HL-60 (cell line): ENCODE measurements around the gene TTLL11.

Experiments used
- GABPA ChIP-seq: IDR thresholded peaks from 2 replicates; pipeline ENCODE4 v1.6.1; 2012; ENCODE audit warnings: low read depth
- POLR2AphosphoS5 ChIP-seq: IDR thresholded peaks from 2 replicates; pipeline ENCODE4 v1.6.1; 2012; ENCODE audit warnings: low read depth
- TF ChIP-seq, protein P1 (sequence below): IDR thresholded peaks from one replicate; pipeline ENCODE4 v1.5.1; 2011; ENCODE audit warnings: low read length, control low read depth, inconsistent platforms; ENCODE audit not compliant: insufficient read depth

DNA sequence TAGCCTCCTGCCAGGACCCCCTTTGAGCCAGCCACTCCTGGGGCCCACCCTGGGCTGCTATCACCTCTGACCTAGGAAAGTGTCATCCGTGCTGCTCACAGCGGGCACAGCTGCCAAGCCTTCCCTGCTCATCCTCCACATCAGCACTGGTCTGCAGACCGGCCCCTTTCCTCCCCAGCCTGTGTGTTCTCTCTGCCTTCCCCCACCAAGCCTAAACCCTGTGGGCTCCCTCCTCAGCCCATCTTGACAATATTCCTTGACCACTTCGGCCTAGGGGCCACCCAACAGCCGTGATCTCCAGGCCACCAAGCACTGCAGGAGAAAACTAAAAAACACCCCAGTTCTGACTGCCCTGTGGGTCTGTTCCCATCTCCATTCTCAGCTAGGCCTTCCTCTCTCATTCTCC, 306.6 kb downstream of the TTLL11 start:
- TF ChIP-seq, protein P1, sequence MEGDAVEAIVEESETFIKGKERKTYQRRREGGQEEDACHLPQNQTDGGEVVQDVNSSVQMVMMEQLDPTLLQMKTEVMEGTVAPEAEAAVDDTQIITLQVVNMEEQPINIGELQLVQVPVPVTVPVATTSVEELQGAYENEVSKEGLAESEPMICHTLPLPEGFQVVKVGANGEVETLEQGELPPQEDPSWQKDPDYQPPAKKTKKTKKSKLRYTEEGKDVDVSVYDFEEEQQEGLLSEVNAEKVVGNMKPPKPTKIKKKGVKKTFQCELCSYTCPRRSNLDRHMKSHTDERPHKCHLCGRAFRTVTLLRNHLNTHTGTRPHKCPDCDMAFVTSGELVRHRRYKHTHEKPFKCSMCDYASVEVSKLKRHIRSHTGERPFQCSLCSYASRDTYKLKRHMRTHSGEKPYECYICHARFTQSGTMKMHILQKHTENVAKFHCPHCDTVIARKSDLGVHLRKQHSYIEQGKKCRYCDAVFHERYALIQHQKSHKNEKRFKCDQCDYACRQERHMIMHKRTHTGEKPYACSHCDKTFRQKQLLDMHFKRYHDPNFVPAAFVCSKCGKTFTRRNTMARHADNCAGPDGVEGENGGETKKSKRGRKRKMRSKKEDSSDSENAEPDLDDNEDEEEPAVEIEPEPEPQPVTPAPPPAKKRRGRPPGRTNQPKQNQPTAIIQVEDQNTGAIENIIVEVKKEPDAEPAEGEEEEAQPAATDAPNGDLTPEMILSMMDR, result no peak
- TF ChIP-seq POLR2AphosphoS5 (no peak), GABPA (no peak)
